NCI-H1048 (cell line): ENCODE results near the gene PLCB3.

Experiments
- DNase-seq: peaks from one replicate; lab custom pipeline; 2025; lab: John Stamatoyannopoulos, UW

The PLCB3 gene

DNA sequence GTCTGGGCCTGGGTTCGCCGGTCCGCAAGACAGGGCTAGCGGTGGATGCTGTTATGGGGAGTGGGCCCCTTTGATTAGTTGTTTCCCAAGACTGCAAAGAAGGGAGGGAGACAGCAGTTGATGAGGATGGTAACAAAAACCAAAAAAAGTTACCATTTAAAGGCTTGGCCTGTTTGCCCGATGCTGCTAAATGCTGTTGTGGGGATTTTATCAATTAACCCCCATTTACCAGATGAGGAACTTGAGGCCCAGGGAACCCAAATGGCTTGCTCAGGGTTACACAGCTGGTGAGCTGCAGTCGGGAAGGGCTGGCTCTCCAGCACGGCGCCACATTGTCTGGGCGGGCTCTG, 28.7 kb upstream of the PLCB3 start:
- no peak for DNase-seq

DNA sequence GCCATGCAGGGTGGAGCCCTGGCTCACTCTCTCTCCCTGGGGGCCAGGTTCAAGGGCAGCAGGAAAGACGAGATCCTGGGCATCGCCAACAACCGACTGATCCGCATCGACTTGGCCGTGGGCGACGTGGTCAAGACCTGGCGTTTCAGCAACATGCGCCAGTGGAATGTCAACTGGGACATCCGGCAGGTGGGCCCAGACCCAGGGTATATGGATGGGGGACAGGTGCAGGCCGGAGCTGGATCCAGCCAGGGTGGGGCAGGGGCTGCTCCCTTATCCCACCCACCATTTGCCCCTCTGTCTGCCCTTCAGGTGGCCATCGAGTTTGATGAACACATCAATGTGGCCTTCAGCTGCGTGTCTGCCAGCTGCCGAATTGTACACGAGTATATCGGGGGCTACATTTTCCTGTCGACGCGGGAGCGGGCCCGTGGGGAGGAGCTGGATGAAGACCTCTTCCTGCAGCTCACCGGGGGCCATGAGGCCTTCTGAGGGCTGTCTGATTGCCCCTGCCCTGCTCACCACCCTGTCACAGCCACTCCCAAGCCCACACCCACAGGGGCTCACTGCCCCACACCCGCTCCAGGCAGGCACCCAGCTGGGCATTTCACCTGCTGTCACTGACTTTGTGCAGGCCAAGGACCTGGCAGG, 28.2 kb upstream of the PLCB3 start:
- DNase-seq, result no peak

DNA sequence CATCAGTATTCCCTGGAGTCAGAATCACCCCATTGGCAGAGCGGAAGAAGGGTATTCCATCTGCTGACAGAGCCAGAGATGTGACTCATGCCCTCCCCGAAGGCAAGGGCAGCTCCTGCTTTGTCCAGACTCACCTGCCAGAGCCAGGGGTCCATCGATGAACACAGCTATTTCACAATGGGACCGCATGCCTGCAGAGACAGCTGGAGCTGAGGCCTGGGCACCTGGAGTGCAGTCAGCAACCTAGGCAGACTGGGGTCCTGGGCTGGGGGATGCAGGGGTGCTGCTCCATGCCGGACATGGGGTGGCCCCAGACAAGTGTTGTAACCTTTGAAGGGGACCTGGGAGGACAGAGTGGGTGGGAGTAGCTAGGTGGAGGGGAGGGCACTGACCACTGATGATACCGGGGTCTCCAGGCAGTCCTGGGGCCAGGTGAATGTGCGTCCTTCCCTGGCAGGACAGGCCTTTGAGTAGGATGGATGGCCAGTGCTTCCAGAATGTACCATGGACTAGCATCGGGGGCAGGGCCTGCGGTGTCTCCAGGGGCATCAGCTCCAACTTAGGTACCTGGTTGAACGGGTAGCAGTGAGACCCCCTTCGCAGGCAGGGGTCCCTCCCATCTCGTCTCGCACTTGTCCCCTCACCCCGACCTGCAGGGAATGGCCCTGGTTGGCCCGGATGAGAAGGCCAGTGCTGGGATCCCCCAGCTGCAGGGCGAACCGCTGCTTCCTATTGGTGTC, 27.0 kb upstream of the PLCB3 start:
- no peak for DNase-seq

DNA sequence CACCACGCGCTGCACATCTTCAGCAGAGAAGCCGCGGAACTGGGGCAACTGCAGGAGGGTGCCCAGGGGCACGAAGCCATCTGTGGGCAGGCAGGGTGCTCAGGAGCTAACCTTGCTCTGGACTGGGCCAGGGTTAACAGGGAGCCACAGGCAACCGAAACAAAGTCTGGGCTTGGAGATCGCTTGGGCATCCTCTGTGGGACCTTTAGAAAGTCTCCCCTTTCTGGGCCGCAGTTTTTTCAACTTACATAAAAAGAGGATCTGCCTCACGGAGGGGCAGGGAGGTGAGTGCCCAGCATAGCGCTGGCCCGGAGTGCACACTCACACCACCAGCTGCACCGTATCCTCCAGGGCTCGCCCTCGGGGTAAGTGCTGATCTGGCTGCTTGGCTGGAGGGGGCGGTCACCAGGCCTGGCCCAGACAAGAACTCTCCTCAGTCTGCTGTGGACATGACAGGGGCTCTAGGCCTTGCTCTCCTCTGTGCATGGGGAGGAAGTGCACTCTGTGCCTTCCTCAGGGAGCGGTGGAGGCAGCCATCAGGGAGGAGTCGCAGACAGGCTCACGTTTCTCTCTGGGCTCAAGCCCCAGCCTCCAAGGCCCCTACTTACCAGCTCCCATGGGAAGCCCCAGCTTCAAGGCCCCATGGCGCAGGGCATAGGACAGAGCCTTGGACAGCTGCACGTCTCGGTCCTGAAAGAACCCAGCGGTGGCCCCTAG, 26.3 kb upstream of the PLCB3 start:
- no peak for DNase-seq

DNA sequence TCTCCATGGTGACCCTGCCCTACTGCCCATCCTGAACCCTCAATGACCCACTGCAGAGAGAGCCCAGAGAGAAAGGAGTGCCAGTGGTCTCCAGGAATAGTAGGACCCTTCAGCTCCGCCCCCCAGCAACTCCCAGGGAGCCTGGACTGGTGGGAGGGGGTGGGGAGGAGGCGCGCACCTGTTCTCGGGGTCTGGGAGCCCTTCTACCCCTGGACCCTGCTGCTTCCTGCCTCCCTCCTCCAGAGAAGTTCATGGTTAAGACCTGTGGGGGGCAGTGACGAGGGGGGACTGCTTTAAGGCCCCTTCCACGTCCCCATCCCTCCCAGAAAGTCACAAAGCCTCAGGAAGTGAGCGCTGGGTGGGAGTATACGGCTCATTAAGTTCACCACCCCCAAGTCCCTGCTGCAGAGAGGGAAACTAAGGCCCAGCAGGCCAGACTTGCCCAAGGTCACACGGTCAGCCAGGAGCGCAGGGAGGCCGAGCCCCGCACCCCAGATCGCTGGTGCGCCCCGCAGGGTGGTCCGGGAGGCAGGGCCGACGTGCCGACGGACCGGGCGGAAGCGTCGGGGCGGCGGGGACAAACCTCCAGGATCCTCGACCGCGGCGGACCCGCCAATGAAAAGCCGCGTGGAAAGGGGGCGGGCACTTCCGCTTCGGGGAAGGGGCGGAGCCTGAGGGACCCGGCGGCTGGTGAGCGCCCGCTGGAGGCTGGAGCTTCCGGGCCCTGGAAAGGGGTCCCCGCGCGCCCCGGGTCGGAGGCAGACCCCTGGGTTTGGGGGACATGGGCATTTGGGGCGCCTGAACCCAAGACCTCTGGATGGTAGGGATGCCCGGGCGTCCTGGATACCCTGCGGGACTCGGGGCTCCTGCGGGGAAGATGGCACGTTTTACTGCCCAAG, 25.5 kb upstream of the PLCB3 start, which contains the start of the genes NUDT22 and TRPT1:
Gene NUDT22, plus strand, starts transcription at position 667 of the 899 bp plus-strand sequence. CDS start 379 bp downstream, outside the sequence.
Gene TRPT1, minus strand, starts transcription at position 579 of the 899 bp plus-strand sequence. Its CDS starts 326 bp downstream, at position 253.
- DNase-seq, result peak; percentile 74

DNA sequence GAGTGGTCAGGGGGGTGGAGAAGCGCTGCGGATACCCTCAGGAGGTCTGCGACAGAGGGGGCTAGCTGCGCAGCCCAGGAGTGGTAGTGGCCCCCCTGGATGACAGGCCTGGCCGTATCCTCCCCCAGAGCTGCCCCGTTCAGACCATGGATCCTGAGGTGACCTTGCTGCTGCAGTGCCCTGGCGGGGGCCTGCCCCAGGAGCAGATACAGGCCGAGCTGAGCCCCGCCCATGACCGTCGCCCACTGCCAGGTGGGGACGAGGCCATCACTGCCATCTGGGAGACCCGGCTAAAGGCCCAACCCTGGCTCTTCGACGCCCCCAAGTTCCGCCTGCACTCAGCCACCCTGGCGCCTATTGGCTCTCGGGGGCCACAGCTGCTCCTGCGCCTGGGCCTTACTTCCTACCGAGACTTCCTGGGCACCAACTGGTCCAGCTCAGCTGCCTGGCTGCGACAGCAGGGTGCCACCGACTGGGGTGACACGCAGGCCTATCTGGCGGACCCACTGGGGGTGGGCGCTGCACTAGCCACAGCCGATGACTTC, 24.8 kb upstream of the PLCB3 start:
- DNase-seq, result no peak

DNA sequence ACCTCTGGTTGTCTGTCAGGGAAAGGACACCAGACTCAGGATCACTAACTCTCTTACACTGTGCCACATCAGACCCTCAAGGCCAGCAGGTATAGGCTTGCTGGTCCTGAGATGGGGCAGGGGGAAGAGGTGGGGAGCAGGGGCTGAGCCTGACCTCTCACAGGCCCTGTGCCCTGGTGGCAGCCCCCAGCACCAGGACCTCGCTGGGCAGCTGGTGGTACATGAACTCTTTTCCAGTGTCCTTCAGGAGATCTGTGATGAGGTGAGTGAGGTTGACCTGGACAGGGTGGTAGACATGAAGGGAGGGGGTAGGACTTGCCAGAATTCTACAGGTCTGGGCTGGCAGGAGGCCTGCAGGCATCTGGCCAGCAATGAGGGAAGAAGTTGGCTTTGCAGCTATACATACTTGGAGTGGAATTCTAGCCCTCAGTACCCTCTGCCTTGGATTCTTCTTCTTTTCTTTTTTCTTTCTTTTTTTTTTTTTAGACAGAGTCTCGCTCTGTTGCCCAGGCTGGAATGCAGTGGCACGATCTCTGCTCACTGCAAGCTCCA, 23.8 kb upstream of the PLCB3 start:
- DNase-seq, result no peak

DNA sequence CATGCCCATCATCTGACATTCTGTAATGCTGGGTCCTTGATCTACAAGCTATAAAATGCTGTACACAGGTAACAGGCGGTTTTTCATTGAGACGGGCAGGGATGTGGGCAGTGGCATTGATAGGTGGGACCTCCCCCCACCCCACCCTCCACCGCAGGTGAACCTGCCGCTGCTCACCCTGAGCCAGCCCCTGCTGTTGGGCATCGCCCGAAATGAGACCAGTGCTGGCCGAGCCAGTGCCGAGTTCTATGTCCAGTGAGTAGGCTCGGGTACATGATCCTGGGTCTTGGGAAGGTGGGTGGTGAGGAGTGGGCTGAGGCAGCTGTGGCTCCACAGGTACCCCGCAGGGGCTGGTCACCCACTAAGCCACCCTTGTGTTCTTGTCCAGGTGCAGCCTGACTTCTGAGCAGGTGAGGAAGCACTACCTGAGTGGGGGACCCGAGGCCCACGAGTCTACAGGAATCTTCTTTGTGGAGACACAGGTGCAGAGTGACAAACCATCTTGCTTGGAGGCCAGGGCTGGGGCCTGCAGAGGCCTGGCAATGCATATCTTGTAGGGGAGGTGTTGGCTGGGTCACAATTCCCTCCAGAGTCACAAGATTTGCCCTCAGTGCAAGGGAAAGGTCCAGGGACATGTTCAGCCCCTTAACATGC, 22.1 kb upstream of the PLCB3 start:
- DNase-seq, result no peak

DNA sequence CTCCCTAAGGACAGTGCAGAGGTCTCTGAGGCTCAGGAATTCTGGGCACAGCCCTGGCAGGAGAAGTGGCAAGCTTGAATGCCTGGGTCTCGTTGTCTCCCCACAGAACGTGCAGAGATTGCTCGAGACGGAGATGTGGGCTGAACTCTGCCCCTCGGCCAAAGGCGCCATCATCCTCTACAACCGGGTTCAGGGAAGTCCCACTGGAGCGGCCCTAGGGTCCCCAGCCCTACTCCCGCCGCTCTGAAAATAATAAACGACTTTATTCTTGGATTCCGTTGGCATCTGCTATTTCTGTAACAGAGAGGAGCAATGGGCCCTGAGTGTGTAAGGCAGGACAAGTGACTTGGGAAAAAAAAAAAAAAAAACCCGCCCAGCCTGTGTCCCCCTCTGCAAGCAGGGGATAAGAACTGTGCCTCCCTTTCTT, 21.6 kb upstream of the PLCB3 start:
- DNase-seq, result no peak

DNA sequence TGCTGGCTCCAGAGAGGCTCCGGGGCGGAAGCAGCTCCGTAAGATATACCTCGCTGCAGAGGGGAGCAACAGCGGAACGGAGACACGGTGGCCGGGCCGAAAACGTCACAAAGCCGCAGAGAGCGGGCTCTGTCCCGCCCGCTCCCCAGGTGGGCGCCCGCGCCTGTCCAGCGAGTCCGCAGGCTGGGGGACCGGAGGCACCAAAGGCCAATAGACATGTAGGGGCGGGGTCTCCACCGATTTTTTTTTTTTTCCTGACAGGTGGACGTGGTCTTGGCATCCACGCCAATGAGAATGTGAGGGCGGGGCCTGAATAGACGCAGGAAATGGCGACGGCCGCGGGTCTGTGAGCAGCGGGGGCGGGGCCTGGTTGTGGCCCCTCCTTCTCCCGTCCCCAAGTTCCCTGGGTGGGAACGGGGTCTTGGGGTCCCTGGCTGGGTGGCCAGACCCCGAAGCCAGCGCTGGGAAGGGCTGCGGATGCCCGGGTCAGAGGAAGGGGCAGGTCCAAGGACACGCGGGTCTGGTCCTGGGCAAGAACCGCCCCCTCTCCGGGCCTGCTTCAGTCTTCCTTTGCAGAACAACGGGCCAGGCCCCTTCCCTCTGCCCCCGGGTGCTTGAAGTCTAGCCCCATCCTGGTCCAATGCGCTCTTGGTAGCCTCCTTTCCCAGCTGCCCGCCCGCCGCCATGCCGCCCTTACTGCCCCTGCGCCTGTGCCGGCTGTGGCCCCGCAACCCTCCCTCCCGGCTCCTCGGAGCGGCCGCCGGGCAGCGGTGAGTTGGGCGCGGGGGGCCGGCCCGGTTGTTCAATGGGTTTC, 21.0 kb upstream of the PLCB3 start, which contains the start of gene DNAJC4:
Gene DNAJC4, plus strand, starts transcription at position 378 of the 814 bp plus-strand sequence. Its CDS starts 307 bp downstream, at position 685.
- peak; percentile 86 for DNase-seq

DNA sequence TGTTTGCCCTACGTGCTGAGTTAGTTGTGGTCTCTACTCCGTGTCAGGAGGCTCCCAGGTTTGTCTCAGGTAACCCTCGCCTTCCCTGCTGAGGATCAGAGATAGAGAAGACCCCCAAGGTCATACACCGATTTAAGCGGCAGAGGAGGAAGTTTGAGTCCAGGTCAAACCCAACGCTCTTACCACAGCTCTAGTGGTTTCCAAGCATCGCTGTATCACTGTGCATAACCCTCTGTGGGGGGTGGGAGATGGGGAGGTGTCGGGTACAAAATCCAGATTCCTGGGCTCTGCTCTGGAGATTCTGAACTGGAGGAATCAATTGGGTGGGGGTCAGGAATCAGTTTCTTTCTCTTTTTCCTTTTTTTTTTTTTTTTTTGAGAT, 20.4 kb upstream of the PLCB3 start:
- no peak for DNase-seq

DNA sequence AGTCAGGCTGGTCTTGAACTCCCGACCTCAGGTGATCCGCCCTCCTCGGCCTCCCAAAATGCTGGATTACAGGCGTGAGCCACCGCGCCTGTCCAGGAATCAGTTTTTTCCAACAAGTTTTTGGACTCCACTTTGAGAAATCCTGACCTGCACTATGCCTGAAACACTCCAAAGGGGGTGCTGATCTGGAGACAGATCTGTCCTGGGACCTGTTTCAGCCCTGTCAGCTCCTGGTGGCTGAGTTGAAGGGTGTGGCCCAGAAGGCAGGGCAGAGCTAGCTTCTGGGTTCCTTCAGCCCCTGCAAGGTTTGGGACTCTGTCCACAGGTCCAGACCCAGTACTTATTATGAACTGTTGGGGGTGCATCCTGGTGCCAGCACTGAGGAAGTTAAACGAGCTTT, 19.8 kb upstream of the PLCB3 start:
- DNase-seq, result no peak

DNA sequence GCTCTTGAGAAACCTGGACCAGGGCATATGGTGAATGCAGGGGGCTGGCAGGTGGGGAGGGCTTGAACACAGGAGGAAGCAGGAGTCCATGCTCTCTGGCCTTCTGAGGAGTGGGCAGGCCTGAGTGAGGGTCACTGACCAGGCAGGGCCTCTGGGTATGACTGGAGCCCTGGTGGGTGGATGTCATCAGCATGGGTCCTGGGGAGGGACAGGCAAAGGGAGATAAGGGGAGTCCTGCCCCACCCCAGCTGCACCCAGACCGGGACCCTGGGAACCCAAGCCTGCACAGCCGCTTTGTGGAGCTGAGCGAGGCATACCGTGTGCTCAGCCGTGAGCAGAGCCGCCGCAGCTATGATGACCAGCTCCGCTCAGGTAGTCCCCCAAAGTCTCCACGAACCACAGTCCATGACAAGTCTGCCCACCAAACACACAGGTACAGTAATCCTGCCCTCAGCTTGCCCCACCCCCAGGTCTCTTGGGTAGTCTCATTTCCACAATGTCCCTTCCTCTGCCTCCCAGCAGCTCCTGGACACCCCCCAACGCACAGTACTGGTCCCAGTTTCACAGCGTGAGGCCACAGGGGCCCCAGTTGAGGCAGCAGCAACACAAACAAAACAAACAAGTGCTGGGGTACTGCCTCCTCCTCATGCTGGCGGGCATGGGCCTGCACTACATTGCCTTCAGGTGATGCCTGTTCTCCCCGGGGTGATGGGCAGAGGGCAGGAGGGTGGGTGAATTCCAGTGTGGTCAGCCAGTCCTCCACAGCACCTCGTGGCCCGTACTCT, 19.0 kb upstream of the PLCB3 start:
- DNase-seq, result no peak

DNA sequence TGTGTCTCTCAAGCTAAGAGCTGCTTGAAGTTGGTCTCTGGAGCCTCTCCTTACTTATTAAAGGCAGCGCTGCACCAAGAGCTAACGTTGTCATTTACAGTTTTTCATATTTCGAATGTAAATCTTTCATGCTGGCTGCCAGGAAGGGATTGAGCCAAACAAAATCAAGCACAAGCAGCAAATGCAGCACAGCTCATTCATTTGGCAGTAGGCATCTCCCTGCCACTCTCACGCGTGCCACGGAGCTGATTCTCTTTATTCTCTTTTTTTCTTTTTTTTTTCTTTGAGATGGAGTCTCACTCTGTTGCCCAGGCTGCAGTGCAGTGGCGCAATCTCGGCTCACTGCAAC, 18.4 kb upstream of the PLCB3 start:
- DNase-seq, result no peak

DNA sequence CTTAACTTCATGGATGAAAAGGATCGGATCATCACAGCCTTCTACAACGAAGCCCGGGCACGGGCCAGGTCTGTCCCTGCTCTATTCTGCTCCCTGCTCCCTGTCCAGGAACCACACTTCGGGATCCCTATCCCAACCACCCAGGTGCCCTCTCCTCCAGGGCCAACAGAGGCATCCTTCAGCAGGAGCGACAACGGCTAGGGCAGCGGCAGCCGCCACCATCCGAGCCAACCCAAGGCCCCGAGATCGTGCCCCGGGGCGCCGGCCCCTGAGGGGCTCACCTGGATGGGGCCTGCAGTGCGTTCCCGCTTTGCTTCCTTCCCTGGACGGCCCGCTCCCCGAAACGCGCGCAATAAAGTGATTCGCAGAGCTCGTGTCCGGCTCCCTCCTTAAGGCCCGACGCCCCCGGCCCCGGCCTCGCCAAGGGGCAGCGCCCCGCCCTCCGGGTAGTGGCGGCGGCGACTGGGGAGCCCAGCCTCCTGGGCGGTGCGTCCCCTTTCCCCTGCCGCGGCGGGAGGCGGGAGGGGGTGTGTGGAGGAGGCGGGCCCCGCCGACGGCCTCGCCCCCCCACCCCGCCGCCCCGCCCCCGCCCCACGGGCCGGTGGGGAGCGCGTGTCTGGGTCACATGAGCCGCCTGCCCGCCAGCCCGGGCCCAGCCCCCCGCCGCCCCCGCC, 17.3 kb upstream of the PLCB3 start, which contains the start of gene VEGFB:
Gene VEGFB, plus strand, starts transcription at position 672 of the 674 bp plus-strand sequence. CDS start 250 bp downstream, outside the sequence.
- DNase-seq, result no peak

DNA sequence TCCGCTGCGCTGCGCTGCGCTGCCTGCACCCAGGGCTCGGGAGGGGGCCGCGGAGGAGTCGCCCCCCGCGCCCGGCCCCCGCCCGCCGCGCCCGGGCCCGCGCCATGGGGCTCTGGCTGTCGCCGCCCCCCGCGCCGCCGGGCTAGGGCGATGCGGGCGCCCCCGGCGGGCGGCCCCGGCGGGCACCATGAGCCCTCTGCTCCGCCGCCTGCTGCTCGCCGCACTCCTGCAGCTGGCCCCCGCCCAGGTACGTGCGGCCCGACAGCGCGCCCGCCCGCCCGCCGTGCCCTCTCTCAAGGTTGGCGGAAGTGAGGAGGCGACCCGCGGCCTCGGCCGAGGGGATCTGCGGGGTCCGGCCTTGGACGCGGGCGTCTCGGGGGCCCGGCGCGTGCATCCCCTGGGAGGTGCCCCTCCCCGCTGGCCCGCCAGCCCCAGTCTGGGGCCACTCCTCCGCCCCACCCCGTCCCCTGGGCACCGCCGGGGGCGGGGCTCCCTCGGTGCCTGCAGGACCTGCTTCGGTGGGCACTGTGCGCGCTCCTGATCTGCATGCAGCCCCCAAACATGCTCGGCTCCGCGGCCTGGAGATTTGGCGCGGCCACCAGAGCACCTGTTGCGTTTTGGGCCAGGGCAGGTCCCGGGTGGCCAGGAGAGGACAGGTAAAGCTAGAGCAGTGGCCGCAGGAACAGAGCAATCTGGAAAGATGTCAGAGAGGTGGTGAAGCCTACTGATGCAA, 16.5 kb upstream of the PLCB3 start:
- DNase-seq, result no peak

DNA sequence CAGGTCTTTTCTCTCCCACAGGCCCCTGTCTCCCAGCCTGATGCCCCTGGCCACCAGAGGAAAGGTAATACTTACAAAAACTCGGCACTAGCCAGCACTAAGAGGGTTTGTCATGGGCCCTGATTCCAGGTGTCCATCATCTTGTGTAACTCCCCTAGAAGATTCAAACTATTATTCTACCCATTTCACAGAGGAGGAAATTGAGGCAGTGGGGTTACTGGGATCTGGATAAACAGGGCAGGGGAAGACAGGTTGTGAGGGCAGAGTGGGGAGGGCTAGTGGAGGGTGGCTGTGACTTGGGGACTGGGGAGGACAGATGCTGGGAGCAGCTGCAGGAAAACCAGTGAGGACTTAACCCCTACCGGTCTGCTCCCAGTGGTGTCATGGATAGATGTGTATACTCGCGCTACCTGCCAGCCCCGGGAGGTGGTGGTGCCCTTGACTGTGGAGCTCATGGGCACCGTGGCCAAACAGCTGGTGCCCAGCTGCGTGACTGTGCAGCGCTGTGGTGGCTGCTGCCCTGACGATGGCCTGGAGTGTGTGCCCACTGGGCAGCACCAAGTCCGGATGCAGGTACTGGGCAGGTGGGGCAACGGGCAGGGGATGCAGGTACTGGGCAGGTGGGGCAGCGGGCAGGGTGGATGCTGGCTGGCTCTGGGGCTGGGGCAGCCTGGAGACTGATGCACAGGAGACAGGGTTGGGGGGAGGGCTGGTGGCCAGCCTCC, 15.7 kb upstream of the PLCB3 start:
- no peak for DNase-seq
